Muscle layer of duodenum (tissue), 2 donors: Measurements from ENCODE around the gene A3GALT2.

Experiments used
- H3K27ac ChIP-seq: one replicate; pipeline ENCODE4 v1.7.0; 2013; ENCODE audit warnings: mild to moderate bottlenecking, low read length
- H3K27me3 ChIP-seq: one replicate; pipeline ENCODE4 v1.7.0; 2013; ENCODE audit warnings: low read depth, mild to moderate bottlenecking, control low read depth, low read length
- H3K36me3 ChIP-seq, 2 donors: one replicate each; pipeline ENCODE4 v1.7.0; 2013; ENCODE audit warnings: low read length in 2 of 2, control low read depth in 1 of 2, mild to moderate bottlenecking in 1 of 2; ENCODE audit not compliant: insufficient read depth in 2 of 2, control insufficient read depth in 1 of 2
- H3K4me1 ChIP-seq, 2 donors: one replicate each; pipeline ENCODE4 v1.7.0; 2013; ENCODE audit warnings: low read length in 2 of 2, mild to moderate bottlenecking in 2 of 2, control low read depth in 1 of 2, moderate library complexity in 1 of 2; ENCODE audit not compliant: insufficient read depth in 2 of 2, control insufficient read depth in 1 of 2
- H3K4me3 ChIP-seq, 2 donors: one replicate each; pipeline ENCODE4 v1.7.0; 2013; ENCODE audit warnings: low read length in 2 of 2, low read depth in 1 of 2, mild to moderate bottlenecking in 1 of 2
- H3K9me3 ChIP-seq, 2 donors: one replicate each; pipeline ENCODE4 v1.7.0; 2013; ENCODE audit warnings: low read length in 2 of 2, control low read depth in 1 of 2, mild to moderate bottlenecking in 1 of 2; ENCODE audit not compliant: control insufficient read depth in 1 of 2
- donor health status: healthy.

The A3GALT2 gene

GRCh38 chr1:33307494-33307864 lies 13.4 kb downstream of the A3GALT2 start:
- Histone ChIP-seq H3K27ac (no peak overlapping the region), H3K9me3 (no peaks in the 10 kb centered on the region), H3K36me3 (no peaks in the 10 kb centered on the region), H3K4me1 (peaks cover 0 to 11% of the 10 kb centered on the region in 2 donors), H3K4me3 (no peak overlapping the region), H3K27me3 (no peaks in the 10 kb centered on the region)

- peak overlapping the region in 1 of 2 donors; percentile 49 for H3K4me3 ChIP-seq
- H3K36me3 ChIP-seq, result no peaks in the 10 kb centered on the region
- H3K4me1 ChIP-seq, result peaks cover 0 to 11% of the 10 kb centered on the region in 2 donors
- H3K27ac ChIP-seq, result no peak overlapping the region
- no peaks in the 10 kb centered on the region for H3K27me3 ChIP-seq
- no peaks in the 10 kb centered on the region for H3K9me3 ChIP-seq
Observed at GRCh38 chr1:33306653-33307493, 14.0 kb downstream of the A3GALT2 start.

DNA sequence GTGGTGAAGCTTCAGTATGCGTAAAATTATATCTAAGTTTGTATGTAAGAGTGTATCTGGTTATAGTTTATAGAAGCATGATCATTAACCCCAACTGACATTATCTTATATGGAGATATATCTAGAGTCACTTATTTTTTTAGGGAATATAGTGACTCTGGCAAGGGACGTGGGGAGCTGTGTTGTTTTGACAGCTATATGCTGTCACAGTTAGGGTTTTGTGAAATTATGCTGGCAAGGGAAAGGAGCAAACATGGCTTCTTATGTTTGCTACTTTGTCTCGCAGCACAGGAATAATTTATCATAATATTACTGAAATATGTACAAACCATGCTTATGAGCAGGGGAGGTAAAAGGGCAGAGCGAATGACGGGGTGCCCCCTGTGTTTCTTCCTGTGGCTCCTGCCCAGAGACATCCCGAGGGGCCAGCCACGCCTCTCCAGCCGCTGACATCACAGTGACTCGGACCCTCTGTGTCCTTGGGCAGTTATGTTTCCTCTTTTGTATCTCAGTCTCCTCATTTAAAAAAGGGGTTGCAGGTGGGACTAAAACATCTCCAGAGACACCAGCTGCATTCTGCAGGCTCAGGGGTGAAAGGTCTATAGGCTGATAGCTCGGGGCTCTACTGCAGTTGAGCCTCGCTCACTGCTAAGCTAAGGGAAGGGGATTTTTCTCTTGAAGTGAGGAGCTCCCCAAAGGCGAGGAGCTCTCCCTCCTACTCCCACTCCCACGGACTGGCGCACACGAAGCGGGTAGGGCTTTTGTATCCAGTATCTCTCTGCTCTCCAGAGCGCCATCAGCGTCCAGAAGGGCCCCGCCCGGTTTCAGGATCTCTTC lies 14.9 kb downstream of the A3GALT2 start:
- Histone ChIP-seq H3K9me3 (no peaks in the 10 kb centered on the region), H3K4me1 (peaks cover 0 to 16% of the 10 kb centered on the region in 2 donors), H3K27ac (no peak overlapping the region), H3K36me3 (no peaks in the 10 kb centered on the region), H3K27me3 (no peaks in the 10 kb centered on the region), H3K4me3 (peak overlapping the region in 1 of 2 donors; percentile 49)

DNA sequence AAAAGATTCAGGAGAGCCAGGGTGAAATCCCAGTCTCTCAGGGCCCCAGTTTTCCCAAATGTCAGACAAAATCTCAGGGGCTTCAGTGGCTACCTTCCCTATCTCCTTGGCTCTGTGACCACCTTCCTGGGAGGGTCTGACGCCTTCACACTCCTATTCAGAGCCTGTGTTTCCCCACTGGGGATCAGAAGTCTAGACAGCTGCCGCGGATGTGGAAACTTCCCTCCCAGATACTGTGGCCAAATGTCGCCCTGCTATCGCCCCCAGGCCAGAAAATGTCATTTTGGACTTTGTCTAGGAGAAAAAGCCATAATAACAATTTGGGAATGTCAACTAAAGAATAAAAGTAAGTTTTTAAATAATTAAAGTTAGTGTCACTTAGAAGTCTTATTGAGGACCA lies 15.9 kb downstream of the A3GALT2 start:
- no peak overlapping the region for H3K27ac ChIP-seq

GRCh38 chr1:33302325-33302724 lies 18.6 kb downstream of the A3GALT2 start:
- no peaks in the 10 kb centered on the region for H3K9me3 ChIP-seq
- no peak overlapping the region for H3K27ac ChIP-seq
- H3K27me3 ChIP-seq, result no peaks in the 10 kb centered on the region
- H3K36me3 ChIP-seq, result peaks cover 4 to 21% of the 10 kb centered on the region in 2 donors
- peaks cover 0 to 25% of the 10 kb centered on the region in 2 donors for H3K4me1 ChIP-seq
- H3K4me3 ChIP-seq, result no peak overlapping the region

More for the DNA sequence above, 15.9 kb downstream of the A3GALT2 start:
- no peak overlapping the region for H3K4me3 ChIP-seq
- no peaks in the 10 kb centered on the region for H3K9me3 ChIP-seq
- H3K36me3 ChIP-seq, result no peaks in the 10 kb centered on the region
- no peaks in the 10 kb centered on the region for H3K27me3 ChIP-seq
- peaks cover 0 to 25% of the 10 kb centered on the region in 2 donors for H3K4me1 ChIP-seq

DNA sequence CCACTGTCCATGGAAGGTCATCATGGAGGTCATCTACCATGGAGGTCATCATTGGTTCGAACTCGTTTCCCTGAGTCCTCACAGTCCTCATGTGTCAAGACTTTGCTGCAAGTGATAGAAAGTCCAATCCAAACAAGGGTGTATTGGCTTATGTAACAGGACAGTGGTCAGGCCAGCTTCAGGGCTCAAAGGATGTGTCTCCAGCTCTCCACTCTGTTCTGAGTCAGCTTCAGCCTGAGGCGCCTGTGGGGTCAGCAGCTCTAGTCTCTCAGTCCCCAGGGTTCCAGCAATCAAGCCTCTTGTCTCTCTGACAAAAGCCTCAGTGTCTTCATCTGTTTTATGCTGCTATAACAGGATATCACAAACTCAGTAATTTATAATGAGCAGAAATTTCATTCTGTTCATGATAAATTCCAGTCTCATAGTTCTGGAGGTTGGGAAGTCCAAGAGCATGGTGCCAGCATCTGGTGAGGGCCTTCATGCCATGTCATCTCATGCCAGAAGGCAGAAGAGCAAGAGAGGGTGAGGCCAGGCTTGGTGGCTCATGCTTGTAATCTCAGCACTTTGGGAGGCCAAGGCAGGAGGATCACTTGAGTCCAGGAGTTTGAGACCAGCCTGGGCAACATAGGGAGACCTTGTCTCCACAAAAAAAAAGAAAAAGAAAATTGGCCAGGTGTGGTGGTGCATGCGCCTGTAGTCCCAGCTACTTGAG lies 19.5 kb downstream of the A3GALT2 start:
- Histone ChIP-seq H3K36me3 (peaks cover 4 to 21% of the 10 kb centered on the region in 2 donors), H3K4me1 (peaks cover 0 to 16% of the 10 kb centered on the region in 2 donors), H3K4me3 (no peak overlapping the region), H3K27me3 (no peaks in the 10 kb centered on the region), H3K27ac (no peak overlapping the region), H3K9me3 (no peaks in the 10 kb centered on the region)

- Histone ChIP-seq H3K27ac (no peak overlapping the region), H3K4me3 (no peak overlapping the region), H3K9me3 (no peaks in the 10 kb centered on the region), H3K27me3 (no peaks in the 10 kb centered on the region), H3K4me1 (peaks cover 0 to 14% of the 10 kb centered on the region in 2 donors), H3K36me3 (peaks cover 4 to 21% of the 10 kb centered on the region in 2 donors)
Observed at GRCh38 chr1:33300673-33301072, 20.2 kb downstream of the A3GALT2 start.

- Histone ChIP-seq H3K27ac (no peak overlapping the region), H3K9me3 (no peaks in the 10 kb centered on the region), H3K36me3 (peaks cover 4 to 21% of the 10 kb centered on the region in 2 donors)
Observed at GRCh38 chr1:33299461-33300155, 21.3 kb downstream of the A3GALT2 start.

DNA sequence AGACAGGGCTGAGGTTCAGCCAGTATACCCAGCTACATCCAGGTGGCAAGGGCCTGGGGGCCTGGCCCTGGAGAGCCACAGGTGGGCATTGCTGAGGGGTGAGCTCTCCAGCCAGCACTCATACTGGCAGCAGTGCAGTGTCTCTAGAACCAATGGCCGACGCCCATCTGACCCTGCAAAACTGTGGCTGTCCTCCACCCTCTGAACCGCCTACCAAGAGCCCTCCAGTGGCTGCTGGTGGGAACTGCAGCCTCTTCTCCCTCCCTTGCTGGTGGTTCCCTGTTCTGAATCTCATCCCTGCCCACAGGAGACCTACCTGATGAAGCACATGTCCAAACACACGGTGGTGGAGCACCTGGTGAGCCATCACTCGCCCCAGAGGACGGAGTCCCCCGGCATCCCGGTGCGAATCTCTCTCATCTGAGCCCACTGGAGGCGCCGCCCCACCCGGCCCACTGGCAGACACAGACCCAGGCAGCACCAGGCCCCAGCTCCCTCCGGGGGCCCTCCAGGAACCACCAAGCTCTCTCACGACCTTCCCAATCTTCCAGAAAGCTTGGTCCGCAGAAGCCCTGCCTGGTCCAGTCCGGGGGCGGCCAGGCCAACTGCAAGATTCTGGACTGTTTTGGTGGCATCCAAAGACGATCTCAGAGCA lies 22.1 kb downstream of the A3GALT2 start:
- H3K4me1 ChIP-seq, result peaks cover 0 to 17% of the 10 kb centered on the region in 2 donors

More at GRCh38 chr1:33299461-33300155, 21.3 kb downstream of the A3GALT2 start:
- Histone ChIP-seq H3K27me3 (no peaks in the 10 kb centered on the region), H3K4me3 (no peak overlapping the region), H3K4me1 (peaks cover 0 to 14% of the 10 kb centered on the region in 2 donors)

DNA sequence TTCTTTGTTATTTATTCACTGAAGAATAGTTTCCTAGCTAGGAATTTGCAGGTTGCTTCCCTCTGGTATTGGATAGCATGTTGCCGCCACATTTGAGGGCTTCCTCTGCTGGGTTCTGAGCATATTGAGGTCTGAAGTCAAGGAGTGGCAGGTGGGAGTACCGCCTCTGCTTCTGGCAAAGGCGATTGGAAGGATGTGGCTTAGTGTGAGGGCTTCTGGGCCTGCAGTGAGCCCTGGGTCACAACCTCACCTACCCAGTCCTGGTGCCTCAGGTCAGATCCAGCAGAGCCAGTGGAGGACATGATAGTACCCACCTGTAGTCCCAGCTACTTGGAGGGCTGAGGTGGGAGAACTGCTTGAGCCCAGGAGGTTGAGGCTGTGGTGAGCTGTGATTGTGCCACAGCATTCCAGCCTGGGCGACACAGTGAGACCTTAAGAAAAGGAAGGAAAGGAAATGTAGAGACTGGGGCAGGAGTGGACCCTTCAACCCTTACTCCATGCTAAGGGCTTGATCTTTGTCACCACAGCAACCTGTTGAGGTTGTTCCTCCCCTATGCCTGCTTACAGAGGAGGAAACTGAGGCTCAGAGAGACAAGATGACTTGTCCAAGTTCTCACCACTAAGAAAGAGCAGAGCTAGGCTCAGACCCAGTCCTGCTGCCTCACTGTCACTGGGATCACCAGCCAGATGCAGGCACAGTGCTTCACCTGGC lies 22.8 kb downstream of the A3GALT2 start:
- H3K27me3 ChIP-seq, result no peaks in the 10 kb centered on the region
- H3K27ac ChIP-seq, result no peak overlapping the region
- no peaks in the 10 kb centered on the region for H3K9me3 ChIP-seq
- no peak overlapping the region for H3K4me3 ChIP-seq
- peaks cover 4 to 21% of the 10 kb centered on the region in 2 donors for H3K36me3 ChIP-seq
- peaks cover 1 to 24% of the 10 kb centered on the region in 2 donors for H3K4me1 ChIP-seq

More for the DNA sequence above, 22.1 kb downstream of the A3GALT2 start:
- H3K27ac ChIP-seq, result no peak overlapping the region
- H3K36me3 ChIP-seq, result peaks cover 4 to 21% of the 10 kb centered on the region in 2 donors
- H3K27me3 ChIP-seq, result no peaks in the 10 kb centered on the region
- no peak overlapping the region for H3K4me3 ChIP-seq
- H3K9me3 ChIP-seq, result no peaks in the 10 kb centered on the region
